ENCODE results near the gene LRRN4CL. TPM values are rescaled to one million over a fixed set of nuclear protein-coding genes. Genes with fewer than 3 reads are reported as not detected.
"Not testable (repeated sequence)": the region's sequence is repeated elsewhere in the genome, so short reads cannot be mapped to it uniquely, and the experiment has no call there.

LRRN4CL gene
- total RNA-seq, 1 donor from 2014 or later = 0.13 TPM

GRCh38 chr11:62677714-62678113, 11.6 kb downstream of the LRRN4CL start:
- CTCF ChIA-PET = interaction anchor here (1.1 kb wide), 1 partner anchor 17 kb away, joined by 3 read pairs; no protein-coding TSS in a partner anchor
- intact Hi-C loops (cut with micrococcal nuclease) = loop anchor here (2.0 kb wide), 2 partner anchors 25 to 29 kb away; partner anchors contain the start of genes BSCL2, GNG3 and INTS5
- peak overlapping the region; percentile 91 for H3K4me3 Mint-ChIP-seq

GRCh38 chr11:62677156-62677555, 12.2 kb downstream of the LRRN4CL start:
- H3K27me3 Mint-ChIP-seq = no peaks in the 10 kb centered on the region
- no peaks in the 10 kb centered on the region for H3K9me3 Mint-ChIP-seq
- H3K4me1 Mint-ChIP-seq = peaks cover 57% of the 10 kb centered on the region
- ChIA-PET CTCF (interaction anchor here (1.1 kb wide), 1 partner anchor 17 kb away, joined by 3 read pairs; no protein-coding TSS in a partner anchor), POLR2A (interaction anchor here (0.6 to 9.2 kb wide), 10 partner anchors 10 to 204 kb away, joined by 3 to 175 read pairs (median 7); partner anchors contain the start of genes C11orf98, CSKMT, GANAB and INTS5)
- DNase-seq (no peak), ATAC-seq (ENCODE audit: low read depth) (no peak)
- peak overlapping the region; percentile 96 for H3K27ac Mint-ChIP-seq
- intact Hi-C loops (cut with micrococcal nuclease) = no loop called here
- peak overlapping the region; percentile 91 for H3K4me3 Mint-ChIP-seq
- H3K36me3 Mint-ChIP-seq (ENCODE audit: low read depth) = peaks cover 48% of the 10 kb centered on the region
- TF ChIP-seq CTCF (IDR thresholded peaks at IDR 0.05) = no peak

More at GRCh38 chr11:62677714-62678113, 11.6 kb downstream of the LRRN4CL start:
- peak overlapping the region; percentile 96 for H3K27ac Mint-ChIP-seq
- no peaks in the 10 kb centered on the region for H3K9me3 Mint-ChIP-seq
- DNase-seq = no peak
- TF ChIP-seq CTCF (IDR thresholded peaks at IDR 0.05) = no peak
- H3K27me3 Mint-ChIP-seq = no peaks in the 10 kb centered on the region
- POLR2A ChIA-PET = interaction anchor here (1.2 to 9.2 kb wide), 6 partner anchors 11 to 203 kb away, joined by 4 to 175 read pairs (median 12); partner anchors contain the start of genes BSCL2, C11orf98, CSKMT and GANAB
- no peak for ATAC-seq (ENCODE audit: low read depth)
- H3K4me1 Mint-ChIP-seq = peaks cover 51% of the 10 kb centered on the region
- H3K36me3 Mint-ChIP-seq (ENCODE audit: low read depth) = peaks cover 47% of the 10 kb centered on the region

GRCh38 chr11:62676698-62677097, 12.6 kb downstream of the LRRN4CL start:
- H3K4me1 Mint-ChIP-seq = peaks cover 58% of the 10 kb centered on the region
- H3K27me3 Mint-ChIP-seq = no peaks in the 10 kb centered on the region
- H3K4me3 Mint-ChIP-seq = peak overlapping the region; percentile 91
- TF ChIP-seq CTCF (IDR thresholded peaks at IDR 0.05) = no peak
- H3K27ac Mint-ChIP-seq = peak overlapping the region; percentile 96
- H3K36me3 Mint-ChIP-seq (ENCODE audit: low read depth) = peaks cover 52% of the 10 kb centered on the region
- DNase-seq = no peak
- intact Hi-C loops (cut with micrococcal nuclease) = no loop called here
- no peak for ATAC-seq (ENCODE audit: low read depth)
- no peaks in the 10 kb centered on the region for H3K9me3 Mint-ChIP-seq
- POLR2A ChIA-PET = interaction anchor here (0.6 to 9.2 kb wide), 11 partner anchors 10 to 204 kb away, joined by 3 to 175 read pairs (median 7); partner anchors contain the start of genes C11orf98, CSKMT, GANAB and INTS5
- CTCF ChIA-PET = interaction anchor here (1.1 kb wide), 1 partner anchor 18 kb away, joined by 3 read pairs; no protein-coding TSS in a partner anchor

- intact Hi-C loops (cut with micrococcal nuclease); H3K27ac Mint-ChIP-seq; DNase-seq; H3K9me3 Mint-ChIP-seq; H3K27me3 Mint-ChIP-seq; ATAC-seq (ENCODE audit: low read depth); H3K4me3 Mint-ChIP-seq: not testable (repeated sequence)
- Mint-ChIP-seq H3K36me3 (ENCODE audit: low read depth) (peaks cover 58% of the 10 kb centered on the region), H3K4me1 (peaks cover 64% of the 10 kb centered on the region)
- ChIA-PET POLR2A (interaction anchor here (0.6 to 9.2 kb wide), 6 partner anchors 9 to 247 kb away, joined by 3 to 175 read pairs (median 6); partner anchors contain the start of genes C11orf98, CSKMT, STX5 and TUT1), CTCF (interaction anchor here (0.6 to 1.5 kb wide), 3 partner anchors 10 to 53 kb away, joined by 3 to 4 read pairs (median 3); partner anchors contain the start of genes C11orf98 and CSKMT)
These were observed 13.9 kb downstream of the LRRN4CL start for GRCh38 chr11:62675415-62675814.

- DNase-seq = no peak
- Mint-ChIP-seq H3K4me1 (peaks cover 63% of the 10 kb centered on the region), H3K36me3 (ENCODE audit: low read depth) (peaks cover 54% of the 10 kb centered on the region), H3K27me3 (no peaks in the 10 kb centered on the region), H3K27ac (no peak overlapping the region), H3K9me3 (no peaks in the 10 kb centered on the region), H3K4me3 (peak overlapping the region; percentile 100)
- ChIA-PET POLR2A (interaction anchor here (0.6 to 12.8 kb wide), 9 partner anchors 6 to 167 kb away, joined by 3 to 400 read pairs (median 18); partner anchors contain the start of genes B3GAT3, C11orf98, CSKMT and INTS5), CTCF (interaction anchor here (2.2 kb wide), 1 partner anchor 22 kb away, joined by 7 read pairs; no protein-coding TSS in a partner anchor)
- TF ChIP-seq CTCF (IDR thresholded peaks at IDR 0.05) = no peak
- ATAC-seq (ENCODE audit: low read depth) = no peak
- intact Hi-C loops (cut with micrococcal nuclease) = loop anchor here (5.0 kb wide), 1 partner anchor 169 kb away; no protein-coding TSS in a partner anchor
These were observed 16.2 kb downstream of the LRRN4CL start for GRCh38 chr11:62673196-62673525.

Measured in activated B cell treated with CpG ODN at 0.5 μM for 24 hours (primary cell).